ENCODE measurements around the gene DCTN2.

DNA sequence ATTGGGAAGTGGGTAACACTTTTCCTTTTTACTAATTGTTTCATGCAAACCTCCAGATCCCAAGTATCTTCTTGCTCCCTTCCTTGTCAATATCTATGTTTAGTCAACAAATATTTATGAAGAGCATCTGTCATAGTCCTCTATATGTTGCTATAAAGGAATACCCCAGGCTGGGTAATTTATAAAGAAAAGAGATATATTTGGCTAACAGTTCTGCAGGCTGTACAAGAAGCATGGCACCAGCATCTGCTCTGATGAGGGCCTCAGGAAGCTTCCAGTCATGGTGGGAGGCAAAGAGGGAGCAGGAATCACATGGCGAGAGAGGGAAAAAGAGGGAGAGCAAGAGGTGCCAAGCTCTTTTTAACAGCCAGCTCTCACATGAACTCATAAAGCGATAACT is 7.5 kb upstream of the DCTN2 start:
- TF ChIP-seq ZNF274 (IDR thresholded peaks at IDR 0.05; ENCODE audit: low read depth, low read length) = no peak
- TF ChIP-seq SUZ12 (IDR thresholded peaks at IDR 0.05; ENCODE audit: extremely low read depth, insufficient read depth, insufficient read length) = no peak
